ENCODE data around the gene MEOX1.

- TF ChIP-seq EGR1 (IDR thresholded peaks at IDR 0.05): 0 out of 2 replicates have a peak, but pooled peaks have one; percentile 22
- TF ChIP-seq TAF1 (IDR thresholded peaks at IDR 0.05; ENCODE audit: low read depth): peak; percentile 63
- no peak for TF ChIP-seq CEBPB (IDR thresholded peaks at IDR 0.05)
- TF ChIP-seq MAX (IDR thresholded peaks at IDR 0.05): peak; percentile 58; the same call in 1 of the 2 replicates
- peak; percentile 15; the same call in 1 of the 2 replicates for TF ChIP-seq RAD21 (IDR thresholded peaks at IDR 0.05; ENCODE audit: low read depth)
- TF ChIP-seq, protein P1, sequence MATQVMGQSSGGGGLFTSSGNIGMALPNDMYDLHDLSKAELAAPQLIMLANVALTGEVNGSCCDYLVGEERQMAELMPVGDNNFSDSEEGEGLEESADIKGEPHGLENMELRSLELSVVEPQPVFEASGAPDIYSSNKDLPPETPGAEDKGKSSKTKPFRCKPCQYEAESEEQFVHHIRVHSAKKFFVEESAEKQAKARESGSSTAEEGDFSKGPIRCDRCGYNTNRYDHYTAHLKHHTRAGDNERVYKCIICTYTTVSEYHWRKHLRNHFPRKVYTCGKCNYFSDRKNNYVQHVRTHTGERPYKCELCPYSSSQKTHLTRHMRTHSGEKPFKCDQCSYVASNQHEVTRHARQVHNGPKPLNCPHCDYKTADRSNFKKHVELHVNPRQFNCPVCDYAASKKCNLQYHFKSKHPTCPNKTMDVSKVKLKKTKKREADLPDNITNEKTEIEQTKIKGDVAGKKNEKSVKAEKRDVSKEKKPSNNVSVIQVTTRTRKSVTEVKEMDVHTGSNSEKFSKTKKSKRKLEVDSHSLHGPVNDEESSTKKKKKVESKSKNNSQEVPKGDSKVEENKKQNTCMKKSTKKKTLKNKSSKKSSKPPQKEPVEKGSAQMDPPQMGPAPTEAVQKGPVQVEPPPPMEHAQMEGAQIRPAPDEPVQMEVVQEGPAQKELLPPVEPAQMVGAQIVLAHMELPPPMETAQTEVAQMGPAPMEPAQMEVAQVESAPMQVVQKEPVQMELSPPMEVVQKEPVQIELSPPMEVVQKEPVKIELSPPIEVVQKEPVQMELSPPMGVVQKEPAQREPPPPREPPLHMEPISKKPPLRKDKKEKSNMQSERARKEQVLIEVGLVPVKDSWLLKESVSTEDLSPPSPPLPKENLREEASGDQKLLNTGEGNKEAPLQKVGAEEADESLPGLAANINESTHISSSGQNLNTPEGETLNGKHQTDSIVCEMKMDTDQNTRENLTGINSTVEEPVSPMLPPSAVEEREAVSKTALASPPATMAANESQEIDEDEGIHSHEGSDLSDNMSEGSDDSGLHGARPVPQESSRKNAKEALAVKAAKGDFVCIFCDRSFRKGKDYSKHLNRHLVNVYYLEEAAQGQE (IDR thresholded peaks at IDR 0.05; ENCODE audit: low read depth): no peak
- TF ChIP-seq EP300 (IDR thresholded peaks at IDR 0.05; ENCODE audit: borderline replicate concordance): peak; percentile 78
- TF ChIP-seq TEAD4 (IDR thresholded peaks at IDR 0.05): peak; percentile 71
- no peak; the same call in 1 of the 2 replicates for TF ChIP-seq YY1 (IDR thresholded peaks at IDR 0.05; ENCODE audit: low read depth)
These were observed at the start of gene MEOX1 for GRCh38 chr17:43661699-43662412.
